Measurements from ENCODE around the gene NUTM2B.
"Not testable (repeated sequence)": the region's sequence is repeated elsewhere in the genome, so short reads cannot be mapped to it uniquely, and the experiment has no call there.

DNA sequence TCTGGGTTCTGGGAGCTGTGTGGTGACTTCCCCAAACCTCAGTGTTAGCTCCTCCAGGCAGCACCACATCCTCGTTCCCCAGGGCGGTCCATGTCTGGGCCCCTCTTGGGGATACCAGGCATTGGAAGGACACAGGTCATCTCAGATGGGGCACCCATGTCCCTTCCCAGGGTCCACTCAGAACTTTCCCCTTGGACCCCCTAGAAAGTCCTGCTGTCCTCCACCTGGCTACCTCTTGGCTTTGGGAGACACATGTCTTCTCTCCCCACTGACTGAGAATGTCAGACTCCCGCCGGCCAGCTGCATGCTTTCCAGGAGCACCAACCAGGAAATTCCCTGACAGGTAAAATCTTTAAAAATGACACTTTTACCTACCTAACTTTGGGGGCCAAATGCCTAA, 16.4 kb upstream of the NUTM2B start:
- TF ChIP-seq EZH2 (IDR thresholded peaks at IDR 0.05); POLR2AphosphoS5 (IDR thresholded peaks at IDR 0.05; ENCODE audit: borderline replicate concordance, low read depth, low read length); FOXP2 (optimal IDR thresholded peaks at IDR 0.05; ENCODE audit: control extremely low read depth, extremely low read length, insufficient read depth): not testable (repeated sequence)
